HCT116 (cell line): ENCODE results near the gene GLTP.

Source experiments
- EGR1 ChIP-seq: IDR thresholded peaks from 2 replicates; pipeline ENCODE4 v1.6.1; 2012; ENCODE audit warnings: low read depth
- EZH2 ChIP-seq: fragments of 200-600 bp; sonication (generic); IDR thresholded peaks from 2 replicates; pipeline ENCODE4 v1.6.1; 2017; ENCODE audit warnings: antibody characterized with exemption, mixed run types
- EZH2phosphoT487 ChIP-seq: fragments of 200-600 bp; IDR thresholded peaks from 2 replicates; pipeline ENCODE4 v1.6.1; 2018; ENCODE audit warnings: antibody characterized with exemption, borderline replicate concordance
- POLR2A ChIP-seq: IDR thresholded peaks from 2 replicates; pipeline ENCODE4 v1.7.0; 2011; ENCODE audit warnings: borderline replicate concordance; ENCODE audit not compliant: insufficient read depth, insufficient read length; ENCODE audit errors: extremely low read depth
- POLR2AphosphoS5 ChIP-seq: IDR thresholded peaks from 2 replicates; pipeline ENCODE4 v1.6.1; 2011; ENCODE audit warnings: mild to moderate bottlenecking, low read depth, low read length, moderate library complexity
- TCF7L2 ChIP-seq: IDR thresholded peaks from 2 replicates; pipeline ENCODE4 v1.7.0; 2011; ENCODE audit warnings: borderline replicate concordance, inconsistent platforms; ENCODE audit not compliant: insufficient read depth, insufficient read length; ENCODE audit errors: extremely low read depth
- YY1 ChIP-seq: IDR thresholded peaks from 2 replicates; pipeline ENCODE4 v1.6.1; 2011; ENCODE audit warnings: low read length, low read depth, moderate library complexity, mild to moderate bottlenecking; ENCODE audit not compliant: insufficient replicate concordance; ENCODE audit errors: extremely low read depth
- ZNF274 ChIP-seq: fragments of 200-500 bp; sonication (Bioruptor generic); IDR thresholded peaks from 2 replicates; pipeline ENCODE4 v1.6.1; 2014; ENCODE audit warnings: mild to moderate bottlenecking, low read depth, low read length, inconsistent platforms
- TF ChIP-seq, protein P1 (sequence below), 3 experiments: fragments of 200-600 bp in 1 of 3; sonication (generic) in 1 of 3; IDR thresholded peaks in 2 of 3; conservative IDR thresholded peaks in 1 of 3; 2 replicates each; pipeline ENCODE4 v1.5.1; 2012 to 2017; ENCODE audit warnings: low read depth in 2 of 3, low read length in 2 of 3, antibody characterized with exemption in 1 of 3, borderline replicate concordance in 1 of 3, control low read depth in 1 of 3, mild to moderate bottlenecking in 1 of 3, mixed read lengths in 1 of 3, mixed run types in 1 of 3, moderate library complexity in 1 of 3; ENCODE audit not compliant: insufficient read depth in 1 of 3
- TF ChIP-seq, protein P2 (sequence below): IDR thresholded peaks from 2 replicates; pipeline ENCODE4 v1.6.1; 2012
- TF ChIP-seq, protein P3 (sequence below): IDR thresholded peaks from 2 replicates; pipeline ENCODE4 v1.6.1; 2012; ENCODE audit warnings: low read depth

DNA sequence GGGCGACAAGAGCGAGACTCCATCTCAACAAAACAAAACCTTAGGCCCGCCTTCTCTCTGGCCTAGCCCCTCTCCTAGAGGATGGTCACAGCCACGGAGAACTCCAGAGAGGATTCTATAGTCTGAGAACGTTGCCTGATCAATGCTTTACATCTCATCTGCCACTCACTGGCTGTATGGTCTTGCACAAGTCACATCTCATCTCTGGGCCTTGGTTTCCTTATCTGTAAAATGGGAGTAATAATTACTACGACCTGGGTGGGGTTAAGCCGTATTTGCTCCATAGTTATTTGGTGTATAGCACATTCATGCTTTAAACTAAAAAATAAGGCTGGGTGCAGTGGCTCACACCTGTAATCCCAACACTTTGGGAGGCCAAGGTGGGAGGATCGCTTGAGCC lies 55.6 kb downstream of the GLTP start:
- TF ChIP-seq, protein P1, sequence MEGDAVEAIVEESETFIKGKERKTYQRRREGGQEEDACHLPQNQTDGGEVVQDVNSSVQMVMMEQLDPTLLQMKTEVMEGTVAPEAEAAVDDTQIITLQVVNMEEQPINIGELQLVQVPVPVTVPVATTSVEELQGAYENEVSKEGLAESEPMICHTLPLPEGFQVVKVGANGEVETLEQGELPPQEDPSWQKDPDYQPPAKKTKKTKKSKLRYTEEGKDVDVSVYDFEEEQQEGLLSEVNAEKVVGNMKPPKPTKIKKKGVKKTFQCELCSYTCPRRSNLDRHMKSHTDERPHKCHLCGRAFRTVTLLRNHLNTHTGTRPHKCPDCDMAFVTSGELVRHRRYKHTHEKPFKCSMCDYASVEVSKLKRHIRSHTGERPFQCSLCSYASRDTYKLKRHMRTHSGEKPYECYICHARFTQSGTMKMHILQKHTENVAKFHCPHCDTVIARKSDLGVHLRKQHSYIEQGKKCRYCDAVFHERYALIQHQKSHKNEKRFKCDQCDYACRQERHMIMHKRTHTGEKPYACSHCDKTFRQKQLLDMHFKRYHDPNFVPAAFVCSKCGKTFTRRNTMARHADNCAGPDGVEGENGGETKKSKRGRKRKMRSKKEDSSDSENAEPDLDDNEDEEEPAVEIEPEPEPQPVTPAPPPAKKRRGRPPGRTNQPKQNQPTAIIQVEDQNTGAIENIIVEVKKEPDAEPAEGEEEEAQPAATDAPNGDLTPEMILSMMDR (IDR thresholded peaks at IDR 0.05 in 2 of 3, conservative IDR thresholded peaks at IDR 0.05 in 1 of 3; ENCODE audit: borderline replicate concordance in 1 of 3, insufficient read depth in 1 of 3, low read depth in 2 of 3, low read length in 2 of 3) = no peak
- TF ChIP-seq EZH2phosphoT487 (no peak), EGR1 (no peak), ZNF274 (no peak), EZH2 (no peak), YY1 (no peak), TCF7L2 (no peak), POLR2A (no peak), POLR2AphosphoS5 (no peak)
- TF ChIP-seq, protein P2, sequence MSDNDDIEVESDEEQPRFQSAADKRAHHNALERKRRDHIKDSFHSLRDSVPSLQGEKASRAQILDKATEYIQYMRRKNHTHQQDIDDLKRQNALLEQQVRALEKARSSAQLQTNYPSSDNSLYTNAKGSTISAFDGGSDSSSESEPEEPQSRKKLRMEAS = no peak
- TF ChIP-seq, protein P3, sequence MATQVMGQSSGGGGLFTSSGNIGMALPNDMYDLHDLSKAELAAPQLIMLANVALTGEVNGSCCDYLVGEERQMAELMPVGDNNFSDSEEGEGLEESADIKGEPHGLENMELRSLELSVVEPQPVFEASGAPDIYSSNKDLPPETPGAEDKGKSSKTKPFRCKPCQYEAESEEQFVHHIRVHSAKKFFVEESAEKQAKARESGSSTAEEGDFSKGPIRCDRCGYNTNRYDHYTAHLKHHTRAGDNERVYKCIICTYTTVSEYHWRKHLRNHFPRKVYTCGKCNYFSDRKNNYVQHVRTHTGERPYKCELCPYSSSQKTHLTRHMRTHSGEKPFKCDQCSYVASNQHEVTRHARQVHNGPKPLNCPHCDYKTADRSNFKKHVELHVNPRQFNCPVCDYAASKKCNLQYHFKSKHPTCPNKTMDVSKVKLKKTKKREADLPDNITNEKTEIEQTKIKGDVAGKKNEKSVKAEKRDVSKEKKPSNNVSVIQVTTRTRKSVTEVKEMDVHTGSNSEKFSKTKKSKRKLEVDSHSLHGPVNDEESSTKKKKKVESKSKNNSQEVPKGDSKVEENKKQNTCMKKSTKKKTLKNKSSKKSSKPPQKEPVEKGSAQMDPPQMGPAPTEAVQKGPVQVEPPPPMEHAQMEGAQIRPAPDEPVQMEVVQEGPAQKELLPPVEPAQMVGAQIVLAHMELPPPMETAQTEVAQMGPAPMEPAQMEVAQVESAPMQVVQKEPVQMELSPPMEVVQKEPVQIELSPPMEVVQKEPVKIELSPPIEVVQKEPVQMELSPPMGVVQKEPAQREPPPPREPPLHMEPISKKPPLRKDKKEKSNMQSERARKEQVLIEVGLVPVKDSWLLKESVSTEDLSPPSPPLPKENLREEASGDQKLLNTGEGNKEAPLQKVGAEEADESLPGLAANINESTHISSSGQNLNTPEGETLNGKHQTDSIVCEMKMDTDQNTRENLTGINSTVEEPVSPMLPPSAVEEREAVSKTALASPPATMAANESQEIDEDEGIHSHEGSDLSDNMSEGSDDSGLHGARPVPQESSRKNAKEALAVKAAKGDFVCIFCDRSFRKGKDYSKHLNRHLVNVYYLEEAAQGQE = no peak
